ENCODE results near the gene VSTM1.

The VSTM1 gene

DNA sequence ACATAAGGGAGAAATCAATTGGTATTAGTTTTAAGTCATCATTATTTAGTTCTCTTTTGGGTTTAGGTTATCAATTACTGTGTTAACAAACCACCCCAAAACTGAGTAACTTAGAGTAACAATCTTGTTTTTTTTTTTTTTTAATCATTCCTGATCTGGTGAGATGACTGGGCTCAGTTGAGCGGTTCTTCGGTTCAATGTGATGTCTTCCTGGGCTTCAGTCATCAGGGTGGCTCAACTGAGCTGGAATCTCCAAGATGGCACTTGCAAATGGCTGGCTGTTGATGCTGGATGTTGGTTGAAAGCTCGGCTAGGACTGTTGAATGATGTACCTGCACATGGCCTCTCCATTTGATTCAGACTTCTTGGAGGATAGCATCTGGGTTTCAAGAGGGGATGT lies 20.7 kb upstream of the VSTM1 start:
- no peak for TF ChIP-seq ZBTB7A (IDR thresholded peaks at IDR 0.05; ENCODE audit: low read depth)
- TF ChIP-seq TAF1 (IDR thresholded peaks at IDR 0.05; ENCODE audit: low read depth), result no peak
- no peak for TF ChIP-seq EP300 (IDR thresholded peaks at IDR 0.05; ENCODE audit: borderline replicate concordance)
- no peak for TF ChIP-seq CREB1 (IDR thresholded peaks at IDR 0.05; ENCODE audit: low read depth)
- no peak for TF ChIP-seq RAD21 (IDR thresholded peaks at IDR 0.05; ENCODE audit: low read depth)
- no peak for TF ChIP-seq EGR1 (IDR thresholded peaks at IDR 0.05)
- TF ChIP-seq TCF12 (IDR thresholded peaks at IDR 0.05; ENCODE audit: low read depth), result no peak
- TF ChIP-seq CEBPB (IDR thresholded peaks at IDR 0.05), result no peak
- TF ChIP-seq NFIC (IDR thresholded peaks at IDR 0.05), result no peak

DNA sequence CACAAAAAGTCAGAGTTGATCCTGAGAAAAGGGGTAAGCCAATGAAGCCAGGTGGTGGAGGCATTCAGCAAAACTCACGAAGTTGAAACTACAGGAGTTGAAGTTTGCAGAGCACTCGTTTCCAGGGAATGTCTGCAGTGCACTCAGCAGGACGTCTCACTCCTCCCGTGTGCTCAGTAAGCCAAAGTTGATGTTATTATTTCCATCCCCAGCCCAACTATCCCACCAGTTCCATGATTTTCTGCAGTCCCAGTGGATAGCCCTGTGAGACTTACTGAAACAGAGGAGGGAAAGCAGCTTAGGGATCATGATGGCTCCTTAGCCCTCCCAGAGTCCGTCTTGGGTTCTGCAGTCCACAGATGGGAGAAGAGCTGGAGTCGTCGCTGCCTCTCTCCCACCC lies 17.3 kb upstream of the VSTM1 start, which contains the start of gene TARM1:
TARM1 (minus strand) TSS at position 334 of the 400 bp plus-strand sequence; CDS start at position 309, 25 bp downstream.
- TF ChIP-seq EP300 (IDR thresholded peaks at IDR 0.05; ENCODE audit: borderline replicate concordance) (no peak), ZBTB7A (IDR thresholded peaks at IDR 0.05; ENCODE audit: low read depth) (no peak), CEBPB (IDR thresholded peaks at IDR 0.05) (no peak), YY1 (IDR thresholded peaks at IDR 0.05; ENCODE audit: low read depth) (no peak), TCF12 (IDR thresholded peaks at IDR 0.05; ENCODE audit: low read depth) (no peak), TAF1 (IDR thresholded peaks at IDR 0.05; ENCODE audit: low read depth) (no peak), RAD21 (IDR thresholded peaks at IDR 0.05; ENCODE audit: low read depth) (no peak), EGR1 (IDR thresholded peaks at IDR 0.05) (no peak), FOXM1 (IDR thresholded peaks at IDR 0.05; ENCODE audit: borderline replicate concordance, low read depth) (no peak)
- TF ChIP-seq, protein P1, sequence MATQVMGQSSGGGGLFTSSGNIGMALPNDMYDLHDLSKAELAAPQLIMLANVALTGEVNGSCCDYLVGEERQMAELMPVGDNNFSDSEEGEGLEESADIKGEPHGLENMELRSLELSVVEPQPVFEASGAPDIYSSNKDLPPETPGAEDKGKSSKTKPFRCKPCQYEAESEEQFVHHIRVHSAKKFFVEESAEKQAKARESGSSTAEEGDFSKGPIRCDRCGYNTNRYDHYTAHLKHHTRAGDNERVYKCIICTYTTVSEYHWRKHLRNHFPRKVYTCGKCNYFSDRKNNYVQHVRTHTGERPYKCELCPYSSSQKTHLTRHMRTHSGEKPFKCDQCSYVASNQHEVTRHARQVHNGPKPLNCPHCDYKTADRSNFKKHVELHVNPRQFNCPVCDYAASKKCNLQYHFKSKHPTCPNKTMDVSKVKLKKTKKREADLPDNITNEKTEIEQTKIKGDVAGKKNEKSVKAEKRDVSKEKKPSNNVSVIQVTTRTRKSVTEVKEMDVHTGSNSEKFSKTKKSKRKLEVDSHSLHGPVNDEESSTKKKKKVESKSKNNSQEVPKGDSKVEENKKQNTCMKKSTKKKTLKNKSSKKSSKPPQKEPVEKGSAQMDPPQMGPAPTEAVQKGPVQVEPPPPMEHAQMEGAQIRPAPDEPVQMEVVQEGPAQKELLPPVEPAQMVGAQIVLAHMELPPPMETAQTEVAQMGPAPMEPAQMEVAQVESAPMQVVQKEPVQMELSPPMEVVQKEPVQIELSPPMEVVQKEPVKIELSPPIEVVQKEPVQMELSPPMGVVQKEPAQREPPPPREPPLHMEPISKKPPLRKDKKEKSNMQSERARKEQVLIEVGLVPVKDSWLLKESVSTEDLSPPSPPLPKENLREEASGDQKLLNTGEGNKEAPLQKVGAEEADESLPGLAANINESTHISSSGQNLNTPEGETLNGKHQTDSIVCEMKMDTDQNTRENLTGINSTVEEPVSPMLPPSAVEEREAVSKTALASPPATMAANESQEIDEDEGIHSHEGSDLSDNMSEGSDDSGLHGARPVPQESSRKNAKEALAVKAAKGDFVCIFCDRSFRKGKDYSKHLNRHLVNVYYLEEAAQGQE (IDR thresholded peaks at IDR 0.05; ENCODE audit: low read depth), result no peak

DNA sequence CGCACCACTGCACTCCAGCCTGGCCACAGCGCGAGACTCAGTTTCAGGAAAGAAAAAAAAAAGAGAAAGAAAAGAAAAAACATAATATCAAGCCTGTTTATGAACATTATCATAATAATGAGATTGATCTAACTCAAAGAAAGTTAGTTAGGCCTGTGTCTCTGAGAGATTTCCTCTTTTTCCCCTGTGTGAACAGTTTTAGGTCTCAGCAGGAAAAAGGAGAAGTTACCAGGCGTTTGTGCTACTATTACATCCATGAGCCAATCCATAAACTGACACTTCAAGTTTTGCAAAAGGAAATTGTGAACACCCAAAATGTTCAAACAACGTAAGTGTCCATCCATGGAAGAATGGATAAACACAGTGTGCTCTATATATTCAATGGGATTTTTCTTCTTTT lies 13.6 kb upstream of the VSTM1 start:
- no peak for TF ChIP-seq FOXM1 (IDR thresholded peaks at IDR 0.05; ENCODE audit: borderline replicate concordance, low read depth)
- no peak for TF ChIP-seq EGR1 (IDR thresholded peaks at IDR 0.05)
- TF ChIP-seq, protein P1 (IDR thresholded peaks at IDR 0.05; ENCODE audit: low read depth), result no peak
- no peak for TF ChIP-seq TAF1 (IDR thresholded peaks at IDR 0.05; ENCODE audit: low read depth)
- no peak for TF ChIP-seq NFIC (IDR thresholded peaks at IDR 0.05)
- no peak for TF ChIP-seq ZBTB7A (IDR thresholded peaks at IDR 0.05; ENCODE audit: low read depth)
- no peak for TF ChIP-seq CEBPB (IDR thresholded peaks at IDR 0.05)
- TF ChIP-seq TCF12 (IDR thresholded peaks at IDR 0.05; ENCODE audit: low read depth), result no peak
- TF ChIP-seq YY1 (IDR thresholded peaks at IDR 0.05; ENCODE audit: low read depth), result no peak
- TF ChIP-seq MAX (IDR thresholded peaks at IDR 0.05), result no peak
- TF ChIP-seq RAD21 (IDR thresholded peaks at IDR 0.05; ENCODE audit: low read depth), result no peak
- TF ChIP-seq USF1 (IDR thresholded peaks at IDR 0.05), result no peak
- no peak for TF ChIP-seq TEAD4 (IDR thresholded peaks at IDR 0.05)

DNA sequence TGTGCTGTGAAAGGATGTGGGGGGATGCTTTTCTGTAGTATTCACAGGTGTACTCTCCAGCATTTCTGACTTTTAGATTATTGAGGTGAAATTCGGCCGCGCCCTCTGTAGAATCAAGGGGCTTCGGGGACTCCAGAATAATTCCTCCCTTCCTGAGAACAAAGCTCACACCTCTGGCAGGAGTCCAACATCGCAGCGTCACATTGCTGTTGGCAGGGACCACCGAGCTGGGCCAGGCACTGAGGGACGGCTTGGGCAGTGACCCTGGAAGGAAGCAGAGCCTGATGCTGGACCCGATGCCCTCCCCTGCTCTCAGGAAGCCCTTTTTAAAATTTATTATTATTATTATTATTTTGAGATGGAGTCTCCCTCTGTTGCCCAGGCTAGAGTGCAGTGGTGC lies 11.2 kb upstream of the VSTM1 start:
- TF ChIP-seq RAD21 (IDR thresholded peaks at IDR 0.05; ENCODE audit: low read depth), result no peak
- no peak for TF ChIP-seq USF1 (IDR thresholded peaks at IDR 0.05)
- TF ChIP-seq MAX (IDR thresholded peaks at IDR 0.05), result no peak
- TF ChIP-seq ZBTB7A (IDR thresholded peaks at IDR 0.05; ENCODE audit: low read depth), result no peak
- TF ChIP-seq TCF12 (IDR thresholded peaks at IDR 0.05; ENCODE audit: low read depth), result no peak
- TF ChIP-seq EP300 (IDR thresholded peaks at IDR 0.05; ENCODE audit: borderline replicate concordance), result no peak
- TF ChIP-seq NFIC (IDR thresholded peaks at IDR 0.05), result no peak
- no peak for TF ChIP-seq CREB1 (IDR thresholded peaks at IDR 0.05; ENCODE audit: low read depth)
- no peak for TF ChIP-seq YY1 (IDR thresholded peaks at IDR 0.05; ENCODE audit: low read depth)
- TF ChIP-seq FOXM1 (IDR thresholded peaks at IDR 0.05; ENCODE audit: borderline replicate concordance, low read depth), result no peak
- TF ChIP-seq CEBPB (IDR thresholded peaks at IDR 0.05), result no peak
- no peak for TF ChIP-seq TAF1 (IDR thresholded peaks at IDR 0.05; ENCODE audit: low read depth)

DNA sequence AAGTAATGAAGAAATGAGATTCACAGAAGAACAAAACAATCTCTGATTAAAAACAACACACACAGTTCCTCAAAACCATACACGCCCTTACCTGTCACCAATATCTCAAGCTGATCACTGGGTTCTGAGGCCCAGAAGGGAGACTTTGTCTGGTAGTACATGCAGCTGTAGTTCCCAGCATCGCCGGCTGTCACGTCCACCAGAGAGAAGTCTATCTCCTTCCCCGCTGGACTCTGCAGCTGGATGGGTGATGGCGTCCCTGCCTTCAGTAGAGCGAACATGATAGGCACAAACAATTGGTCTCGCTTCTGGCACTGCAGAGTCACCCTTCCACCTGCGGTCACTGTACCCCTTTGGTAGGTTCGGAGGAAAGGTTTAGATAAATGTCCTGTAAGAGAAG lies 10.1 kb upstream of the VSTM1 start:
- TF ChIP-seq EGR1 (IDR thresholded peaks at IDR 0.05), result no peak
- no peak for TF ChIP-seq RAD21 (IDR thresholded peaks at IDR 0.05; ENCODE audit: low read depth)
- no peak for TF ChIP-seq TAF1 (IDR thresholded peaks at IDR 0.05; ENCODE audit: low read depth)
- no peak for TF ChIP-seq YY1 (IDR thresholded peaks at IDR 0.05; ENCODE audit: low read depth)
- TF ChIP-seq MAX (IDR thresholded peaks at IDR 0.05), result no peak
- no peak for TF ChIP-seq EP300 (IDR thresholded peaks at IDR 0.05; ENCODE audit: borderline replicate concordance)
- no peak for TF ChIP-seq TCF12 (IDR thresholded peaks at IDR 0.05; ENCODE audit: low read depth)
- TF ChIP-seq CREB1 (IDR thresholded peaks at IDR 0.05; ENCODE audit: low read depth), result no peak
- no peak for TF ChIP-seq CEBPB (IDR thresholded peaks at IDR 0.05)
- no peak for TF ChIP-seq ZBTB7A (IDR thresholded peaks at IDR 0.05; ENCODE audit: low read depth)
- TF ChIP-seq USF1 (IDR thresholded peaks at IDR 0.05), result no peak
- TF ChIP-seq, protein P1 (IDR thresholded peaks at IDR 0.05; ENCODE audit: low read depth), result no peak
- no peak for TF ChIP-seq NFIC (IDR thresholded peaks at IDR 0.05)
- TF ChIP-seq FOXM1 (IDR thresholded peaks at IDR 0.05; ENCODE audit: borderline replicate concordance, low read depth), result no peak
- no peak for TF ChIP-seq TEAD4 (IDR thresholded peaks at IDR 0.05)

Data from Ishikawa (cell line).